Camera-type eye (tissue), 1 donor: Measurements from ENCODE around the gene RPS13. TPM values are rescaled to one million over a fixed set of nuclear protein-coding genes. Genes with fewer than 3 reads are reported as not detected.

Source experiments
- total RNA-seq: library from RNA; depleted of rRNA; stranded (reverse); fragments of >200 nt; gene quantifications from one replicate; pipeline ENCODE4 v1.2.3, GENCODE V29; 2014

Gene RPS13
- 660 TPM for total RNA-seq

DNA sequence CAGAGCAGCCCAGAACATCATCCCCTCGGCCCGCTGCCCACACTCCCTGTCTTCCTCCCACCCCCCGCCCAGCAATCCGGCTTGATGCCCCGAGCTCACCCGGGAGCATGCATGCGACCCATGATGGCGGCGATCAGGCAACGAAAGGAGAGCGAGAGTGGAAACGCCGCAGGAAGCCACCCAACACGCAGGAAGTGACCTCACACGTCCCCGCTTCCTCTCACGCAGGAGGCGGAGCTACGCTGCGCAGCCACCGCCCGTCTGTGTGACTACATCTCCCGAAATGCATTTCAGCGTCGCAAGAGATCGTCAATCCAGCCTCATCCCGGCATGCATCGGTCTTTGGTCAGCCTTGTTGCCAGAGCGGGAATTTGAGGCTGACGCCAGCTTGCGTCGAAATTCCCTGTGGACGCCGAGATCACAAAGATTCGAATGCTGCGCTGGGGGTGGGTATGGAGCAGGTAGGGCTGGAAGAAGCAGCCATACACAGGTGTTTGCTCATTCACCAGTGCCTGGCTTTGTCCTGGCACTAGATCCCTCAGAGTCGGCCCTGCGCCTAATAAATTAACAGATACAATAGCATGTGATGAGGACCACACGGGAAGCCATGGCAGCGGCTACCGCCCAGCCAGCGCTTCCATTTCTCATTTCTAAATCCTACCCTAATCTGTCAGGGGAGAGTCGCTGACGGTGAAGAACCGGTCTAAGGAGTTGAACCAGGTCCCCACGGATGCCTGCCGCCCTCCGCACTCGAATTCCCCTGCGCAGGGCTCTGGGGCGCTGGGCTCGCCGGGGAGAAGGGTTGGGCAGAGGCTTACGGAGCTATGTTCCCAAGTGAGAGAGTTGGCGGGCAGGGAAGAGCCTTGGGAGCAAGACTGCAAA lies at the start of gene RPS13:
RPS13 (minus strand) TSS at position 148 of the 882 bp plus-strand sequence; CDS start at position 122, 26 bp downstream.

Other genes starting within 250 kb of the RPS13 start
- 49.3 TPM for gene PLEKHA7, start 63.3 kb downstream of the RPS13 start, total RNA-seq
- 109 TPM for gene PIK3C2A, start 130.3 kb upstream of the RPS13 start, total RNA-seq
- gene NUCB2, start 199.1 kb upstream of the RPS13 start, total RNA-seq: 102 TPM